ENCODE measurements around the gene HMGA1.

Gene HMGA1

GRCh38 chr6:34230653-34231371 is 5.9 kb upstream of the HMGA1 start:
- DNase-seq (ENCODE audit: low spot score) = no peak
- no peak for TF ChIP-seq CTCF (IDR thresholded peaks at IDR 0.05)
- Histone ChIP-seq H3K4me3 (no peak overlapping the region), H3K27ac (no peak overlapping the region)

- Histone ChIP-seq H3K27ac (no peak overlapping the region), H3K4me3 (no peak overlapping the region)
- no peak for TF ChIP-seq CTCF (IDR thresholded peaks at IDR 0.05)
- DNase-seq (ENCODE audit: low spot score) = no peak
Observed at GRCh38 chr6:34231566-34232336, 4.9 kb upstream of the HMGA1 start.

- Histone ChIP-seq H3K27ac (no peak overlapping the region), H3K4me3 (no peak overlapping the region)
- no peak for DNase-seq (ENCODE audit: low spot score)
- TF ChIP-seq CTCF (IDR thresholded peaks at IDR 0.05) = no peak
Observed at GRCh38 chr6:34232901-34233300, 3.8 kb upstream of the HMGA1 start.

- no peak for DNase-seq (ENCODE audit: low spot score)
Observed at GRCh38 chr6:34233867-34234266, 2.8 kb upstream of the HMGA1 start.

GRCh38 chr6:34234667-34235306 is 1.9 kb upstream of the HMGA1 start:
- H3K4me3 ChIP-seq = no peak overlapping the region
- H3K27ac ChIP-seq = peak overlapping the region; percentile 57 to 87
- TF ChIP-seq CTCF (IDR thresholded peaks at IDR 0.05) = no peak
- DNase-seq (ENCODE audit: low spot score) = no peak

More at GRCh38 chr6:34233867-34234266, 2.8 kb upstream of the HMGA1 start:
- TF ChIP-seq CTCF (IDR thresholded peaks at IDR 0.05) = no peak
- Histone ChIP-seq H3K4me3 (no peak overlapping the region), H3K27ac (no peak overlapping the region)

- Histone ChIP-seq H3K4me3 (peak overlapping the region; percentile 85), H3K27ac (peak overlapping the region; percentile 57 to 87)
- no peak for TF ChIP-seq CTCF (IDR thresholded peaks at IDR 0.05)
- no peak for DNase-seq (ENCODE audit: low spot score)
Observed at GRCh38 chr6:34235307-34236130, 1.2 kb upstream of the HMGA1 start.
